ENCODE measurements around the gene EEFSEC. TPM values are rescaled to one million over a fixed set of nuclear protein-coding genes. Genes with fewer than 3 reads are reported as not detected.

EEFSEC gene
- total RNA-seq, 2 experiments from 2014 or later, result 19.4 to 19.7 TPM

GRCh38 chr3:128400671-128401070, 247.4 kb downstream of the EEFSEC start:
- DNase-seq (no peak), ATAC-seq (no peak)
- H3K9me3 Mint-ChIP-seq (ENCODE audit: low read depth), result no peaks in the 10 kb centered on the region
- no peaks in the 10 kb centered on the region for H3K4me1 Mint-ChIP-seq
- no peak overlapping the region for H3K27ac Mint-ChIP-seq
- no peak overlapping the region for H3K4me3 Mint-ChIP-seq
- no peaks in the 10 kb centered on the region for H3K36me3 Mint-ChIP-seq
- CTCF ChIA-PET, result no interaction called here
- no peaks in the 10 kb centered on the region for H3K27me3 Mint-ChIP-seq

DNA sequence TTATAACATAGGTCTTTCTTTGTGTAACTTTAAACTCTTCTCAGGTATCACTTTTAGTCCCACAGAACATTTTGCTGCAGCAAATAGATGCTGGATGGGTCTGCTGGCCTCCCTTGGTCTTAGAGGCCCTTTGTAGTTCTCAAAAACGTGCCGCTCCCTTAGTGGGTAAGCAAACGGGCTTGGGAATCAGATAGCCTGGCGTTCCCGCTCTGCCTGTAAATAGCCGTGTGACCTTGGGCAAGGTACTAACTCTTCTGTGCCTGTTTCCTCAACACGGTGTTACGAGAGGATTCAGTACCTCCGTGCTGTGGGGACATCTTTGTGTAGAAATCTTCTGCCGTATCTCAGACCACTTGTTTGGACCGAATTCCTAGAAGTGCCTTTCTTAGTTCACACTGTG, 249.0 kb downstream of the EEFSEC start:
- H3K4me3 Mint-ChIP-seq, result no peak overlapping the region
- DNase-seq, result no peak
- CTCF ChIA-PET, result no interaction called here
- no peaks in the 10 kb centered on the region for H3K36me3 Mint-ChIP-seq
- H3K4me1 Mint-ChIP-seq, result no peaks in the 10 kb centered on the region
- ATAC-seq, result no peak
- no peak overlapping the region for H3K27ac Mint-ChIP-seq
- H3K9me3 Mint-ChIP-seq (ENCODE audit: low read depth), result no peaks in the 10 kb centered on the region
- H3K27me3 Mint-ChIP-seq, result no peaks in the 10 kb centered on the region

- Mint-ChIP-seq H3K4me1 (no peaks in the 10 kb centered on the region), H3K9me3 (ENCODE audit: low read depth) (no peaks in the 10 kb centered on the region), H3K27ac (no peak overlapping the region), H3K27me3 (no peaks in the 10 kb centered on the region), H3K36me3 (no peaks in the 10 kb centered on the region), H3K4me3 (no peak overlapping the region)
- CTCF ChIA-PET, result no interaction called here
- DNase-seq, result no peak
- ATAC-seq, result no peak
Observed at GRCh38 chr3:128402998-128403397, 249.7 kb downstream of the EEFSEC start.

- Mint-ChIP-seq H3K4me3 (no peak overlapping the region), H3K27me3 (no peaks in the 10 kb centered on the region), H3K36me3 (no peaks in the 10 kb centered on the region), H3K9me3 (ENCODE audit: low read depth) (no peaks in the 10 kb centered on the region), H3K4me1 (no peaks in the 10 kb centered on the region), H3K27ac (no peak overlapping the region)
- CTCF ChIA-PET, result no interaction called here
- ATAC-seq, result no peak
- no peak for DNase-seq
Observed at GRCh38 chr3:128404276-128405068, 251.2 kb downstream of the EEFSEC start.

DNA sequence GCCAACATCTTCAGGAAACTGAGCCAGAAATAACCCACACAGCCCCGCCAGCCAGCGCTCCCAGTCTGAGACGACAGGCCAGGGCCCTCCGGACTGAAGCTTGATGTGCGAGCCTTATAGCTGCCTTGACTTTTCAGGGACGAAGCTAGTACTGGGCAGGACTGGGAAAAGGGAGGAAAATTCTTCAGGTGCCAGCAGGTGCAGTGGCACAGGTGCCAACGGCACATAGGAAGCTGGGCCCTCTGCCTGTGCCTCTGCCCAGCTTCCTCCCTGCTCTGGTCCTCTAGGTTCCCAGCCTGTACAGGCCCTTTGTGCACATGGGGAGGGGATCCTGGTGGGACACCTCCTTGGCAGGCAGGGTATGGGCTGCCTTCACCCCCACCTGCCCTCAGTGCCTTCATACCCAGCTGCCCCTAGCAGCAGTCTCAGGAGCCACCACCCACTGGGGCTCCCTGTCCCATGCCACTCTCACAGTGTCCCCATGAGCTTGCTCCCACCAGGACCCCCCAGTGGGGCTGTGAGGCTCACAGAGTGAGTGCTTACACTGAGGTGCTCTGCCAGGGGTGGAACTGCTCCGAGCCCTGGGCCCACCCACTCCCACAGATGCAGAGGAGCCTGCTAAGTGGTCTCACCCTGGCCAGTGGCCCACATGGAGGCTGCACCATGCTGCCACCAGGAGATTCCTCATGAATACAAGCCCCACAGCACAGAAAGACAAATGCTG, 252.4 kb downstream of the EEFSEC start:
- Mint-ChIP-seq H3K9me3 (ENCODE audit: low read depth) (no peaks in the 10 kb centered on the region), H3K4me3 (no peak overlapping the region), H3K27me3 (no peaks in the 10 kb centered on the region), H3K36me3 (no peaks in the 10 kb centered on the region), H3K27ac (no peak overlapping the region), H3K4me1 (no peaks in the 10 kb centered on the region)
- CTCF ChIA-PET, result interaction anchor here (1.1 kb wide), 1 partner anchor 203 kb away, joined by 5 read pairs; no protein-coding TSS in a partner anchor
- ATAC-seq (no peak), DNase-seq (no peak)

GRCh38 chr3:128407247-128407646, 254.0 kb downstream of the EEFSEC start:
- Mint-ChIP-seq H3K9me3 (ENCODE audit: low read depth) (no peaks in the 10 kb centered on the region), H3K27me3 (no peaks in the 10 kb centered on the region), H3K36me3 (no peaks in the 10 kb centered on the region), H3K4me3 (no peak overlapping the region), H3K27ac (no peak overlapping the region), H3K4me1 (no peaks in the 10 kb centered on the region)
- ATAC-seq, result no peak
- CTCF ChIA-PET, result interaction anchor here (1.0 kb wide), 1 partner anchor 10 kb away, joined by 3 read pairs; no protein-coding TSS in a partner anchor
- DNase-seq, result no peak

DNA sequence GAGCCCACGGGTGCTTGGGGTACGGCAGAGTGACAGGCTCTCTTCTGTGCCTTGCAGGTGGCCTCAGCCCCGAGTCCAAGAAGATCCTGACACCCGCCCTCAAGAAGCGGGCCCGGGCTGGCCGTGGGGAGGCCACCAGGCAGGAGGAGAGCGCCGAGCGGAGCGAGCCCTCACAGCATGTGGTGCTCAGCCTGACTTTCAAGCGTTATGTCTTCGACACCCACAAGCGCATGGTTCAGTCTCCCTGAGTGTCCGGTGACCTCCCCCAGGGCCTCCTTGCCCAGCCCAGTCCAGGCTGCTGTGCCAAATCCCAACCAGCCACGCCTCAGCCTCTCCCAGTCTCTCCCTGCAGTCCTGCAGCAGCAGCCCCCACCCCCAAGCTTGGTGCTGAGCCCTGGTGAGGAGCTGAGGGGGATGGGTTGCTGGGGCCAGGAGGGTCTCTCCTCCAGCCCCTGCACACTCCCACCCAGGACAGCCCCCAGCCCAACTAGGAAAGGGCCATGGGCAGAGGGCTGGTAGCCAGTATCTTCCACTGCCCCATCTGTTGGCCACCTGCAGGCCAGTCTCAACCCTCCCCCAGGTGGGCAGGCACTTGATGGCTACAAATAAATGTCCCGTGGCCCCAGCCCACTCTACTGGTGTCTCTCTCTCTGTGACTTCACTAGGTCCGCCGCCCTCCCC, 254.9 kb downstream of the EEFSEC start:
- Mint-ChIP-seq H3K9me3 (ENCODE audit: low read depth) (no peaks in the 10 kb centered on the region), H3K4me3 (no peak overlapping the region), H3K27ac (no peak overlapping the region), H3K4me1 (no peaks in the 10 kb centered on the region), H3K27me3 (no peaks in the 10 kb centered on the region), H3K36me3 (no peaks in the 10 kb centered on the region)
- CTCF ChIA-PET, result no interaction called here
- DNase-seq (no peak), ATAC-seq (no peak)

DNA sequence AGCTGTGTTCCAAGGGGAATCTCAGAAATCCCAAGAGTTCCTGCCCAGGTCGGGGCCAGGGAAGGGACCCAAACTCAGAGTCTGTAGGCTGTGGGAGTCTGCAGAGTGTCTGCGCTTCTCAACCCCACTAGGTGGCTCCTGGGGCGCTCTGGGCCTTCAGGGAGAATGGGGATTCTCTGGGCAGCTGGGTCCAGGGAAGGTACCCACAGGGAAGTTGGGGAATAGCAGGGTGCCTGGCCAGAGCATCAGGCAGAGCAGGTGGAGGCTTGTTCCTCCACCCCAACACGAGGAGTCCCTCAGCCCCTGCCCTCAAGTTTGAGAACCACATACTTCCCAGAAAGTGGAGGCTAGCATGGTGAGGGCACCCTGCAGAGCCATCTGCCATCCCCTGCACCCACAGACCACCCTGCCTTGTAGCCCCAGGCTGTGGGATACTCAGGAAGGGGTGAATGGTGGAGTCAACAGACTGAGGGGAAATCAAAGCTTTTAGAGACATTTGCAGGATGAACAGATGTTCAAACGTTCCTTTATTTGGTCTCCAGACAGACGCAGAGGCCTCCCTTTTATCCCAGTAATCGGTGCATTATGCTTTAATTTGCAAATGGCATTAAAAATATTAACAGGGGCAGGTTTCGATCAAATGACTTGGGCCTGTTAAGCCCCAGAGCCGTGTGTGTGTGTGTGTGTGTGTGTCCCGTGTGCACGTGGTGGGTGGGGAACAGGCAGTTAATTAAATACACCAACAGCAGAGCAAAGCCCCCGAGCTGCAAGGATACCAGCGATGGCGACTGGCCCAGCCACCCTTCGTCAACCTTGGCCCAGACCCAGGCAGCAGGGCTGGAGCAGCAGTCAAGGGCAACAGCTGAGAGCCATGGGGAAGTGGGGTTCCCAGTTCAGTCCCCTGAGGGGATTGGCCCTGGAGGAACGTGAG, 255.7 kb downstream of the EEFSEC start:
- H3K27me3 Mint-ChIP-seq, result no peaks in the 10 kb centered on the region
- ATAC-seq, result no peak
- no peak for DNase-seq
- H3K4me3 Mint-ChIP-seq, result no peak overlapping the region
- no peaks in the 10 kb centered on the region for H3K36me3 Mint-ChIP-seq
- H3K27ac Mint-ChIP-seq, result no peak overlapping the region
- no peaks in the 10 kb centered on the region for H3K9me3 Mint-ChIP-seq (ENCODE audit: low read depth)
- H3K4me1 Mint-ChIP-seq, result no peaks in the 10 kb centered on the region
- CTCF ChIA-PET, result interaction anchor here (1.6 kb wide), 1 partner anchor 10 kb away, joined by 4 read pairs; no protein-coding TSS in a partner anchor

DNA sequence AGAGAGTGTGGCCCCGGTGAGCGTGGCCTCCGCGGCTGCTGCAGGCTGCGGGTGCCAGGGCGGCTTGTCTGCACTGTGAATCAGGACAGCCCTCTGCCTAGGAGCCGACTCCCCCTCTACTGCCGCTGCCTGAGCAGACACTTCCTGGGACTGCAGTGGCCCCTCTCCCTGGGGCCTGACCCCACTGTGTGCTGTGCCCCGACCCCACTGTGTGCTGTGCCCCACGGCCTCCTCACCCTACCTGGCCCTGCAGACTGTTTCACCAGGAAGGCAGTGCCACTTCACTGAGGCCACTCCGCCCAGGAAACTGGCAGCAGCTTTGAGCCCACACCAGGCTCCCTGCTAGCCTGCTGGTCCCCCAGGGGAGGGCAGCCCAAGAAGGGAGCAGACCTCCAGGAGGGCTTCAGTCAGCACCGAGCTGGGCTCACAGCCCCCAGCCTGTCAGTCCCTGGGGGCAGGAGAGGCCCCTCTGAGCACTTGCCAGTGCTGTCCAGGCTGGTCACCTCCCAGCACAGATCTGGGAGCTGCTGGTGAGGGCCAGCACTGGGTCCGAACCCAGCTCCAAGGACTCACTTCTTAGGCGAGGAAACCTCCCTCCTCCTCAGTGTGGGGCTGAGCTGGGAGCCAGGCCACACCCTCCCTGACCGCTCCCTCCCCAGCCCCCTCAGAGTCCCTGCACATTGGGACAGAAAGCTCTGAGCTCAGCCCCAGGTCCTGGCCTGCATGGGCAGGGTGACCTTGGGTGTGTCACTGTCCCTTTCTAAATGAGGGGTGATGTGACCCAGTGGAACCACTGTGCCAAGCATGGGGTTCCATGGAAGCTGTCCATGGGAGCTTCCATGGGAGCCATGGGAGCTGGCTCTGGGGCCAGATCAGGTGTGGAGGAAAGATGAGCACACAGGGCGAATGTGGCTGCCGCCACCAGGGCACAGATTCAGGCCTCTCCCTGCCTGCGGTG, 256.6 kb downstream of the EEFSEC start:
- ATAC-seq (no peak), DNase-seq (no peak)
- Mint-ChIP-seq H3K27me3 (no peaks in the 10 kb centered on the region), H3K4me3 (no peak overlapping the region), H3K4me1 (no peaks in the 10 kb centered on the region), H3K36me3 (no peaks in the 10 kb centered on the region), H3K27ac (no peak overlapping the region), H3K9me3 (ENCODE audit: low read depth) (no peaks in the 10 kb centered on the region)
- CTCF ChIA-PET, result interaction anchor here (1.6 kb wide), 1 partner anchor 11 kb away, joined by 4 read pairs; no protein-coding TSS in a partner anchor

- no peaks in the 10 kb centered on the region for H3K27me3 Mint-ChIP-seq
- no peak for DNase-seq
- no peak overlapping the region for H3K27ac Mint-ChIP-seq
- CTCF ChIA-PET, result interaction anchor here (1.6 kb wide), 1 partner anchor 12 kb away, joined by 4 read pairs; no protein-coding TSS in a partner anchor
- H3K36me3 Mint-ChIP-seq, result no peaks in the 10 kb centered on the region
- ATAC-seq, result no peak
- H3K4me1 Mint-ChIP-seq, result no peaks in the 10 kb centered on the region
- no peaks in the 10 kb centered on the region for H3K9me3 Mint-ChIP-seq (ENCODE audit: low read depth)
- no peak overlapping the region for H3K4me3 Mint-ChIP-seq
Observed at GRCh38 chr3:128410669-128411573, 257.6 kb downstream of the EEFSEC start.

DNA sequence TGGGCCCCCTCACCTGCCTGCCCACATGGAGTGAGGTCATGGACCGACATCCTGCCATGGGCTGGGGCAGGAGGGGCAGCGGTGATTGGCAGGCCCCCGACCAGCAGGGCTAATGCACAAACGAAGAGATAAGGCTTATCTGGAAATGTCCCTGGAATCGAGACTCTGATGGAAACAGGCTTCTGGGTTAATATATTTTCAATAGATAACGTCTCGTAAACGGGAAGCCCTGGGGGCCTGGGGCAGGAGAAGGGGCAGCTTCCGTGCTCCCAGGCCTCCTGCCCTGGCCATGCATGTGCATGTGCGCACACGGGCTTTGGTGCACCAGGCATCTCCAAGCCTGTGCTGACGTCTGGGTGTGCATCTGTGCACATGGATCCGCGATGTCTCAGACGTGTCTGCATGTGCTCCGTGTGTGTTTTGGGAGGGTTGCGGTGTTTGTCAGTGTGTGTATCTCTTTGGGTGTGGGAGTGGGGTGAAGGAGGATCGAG, 258.3 kb downstream of the EEFSEC start:
- H3K27me3 Mint-ChIP-seq, result no peaks in the 10 kb centered on the region
- DNase-seq, result no peak
- no peak for ATAC-seq
- CTCF ChIA-PET, result no interaction called here
- H3K9me3 Mint-ChIP-seq (ENCODE audit: low read depth), result no peaks in the 10 kb centered on the region
- no peaks in the 10 kb centered on the region for H3K36me3 Mint-ChIP-seq
- H3K4me3 Mint-ChIP-seq, result no peak overlapping the region
- no peaks in the 10 kb centered on the region for H3K4me1 Mint-ChIP-seq
- no peak overlapping the region for H3K27ac Mint-ChIP-seq

Measured in activated CD8-positive, alpha-beta memory T cell treated with anti-CD3 and anti-CD28 coated beads, Interleukin-2, amount 10 ng/mL, durations not matched to agents 7 days and 5 days (primary cell).